Mucosa of gallbladder (tissue), 1 donor: ENCODE measurements around the gene ANKRD26. TPM values are rescaled to one million over a fixed set of nuclear protein-coding genes. Genes with fewer than 3 reads are reported as not detected.
A peak's percentile ranks its signal among the peaks of the same experiment; 100 is the strongest.
"Not testable (repeated sequence)": the region's sequence is repeated elsewhere in the genome, so short reads cannot be mapped to it uniquely, and the experiment has no call there.

ENCODE experiments used
- DNase-seq: peaks from one replicate; pipeline ENCODE4 v3.0.0-alpha.2; 2020; ENCODE audit warnings: low spot score
- total RNA-seq: library from RNA; stranded (reverse); gene quantifications from one replicate; pipeline ENCODE4 v1.2.1, GENCODE V29; 2021
- donor health status: DM: no; HTN: no; CAD: no.

Gene ANKRD26
- total RNA-seq: 7.7 TPM

DNA sequence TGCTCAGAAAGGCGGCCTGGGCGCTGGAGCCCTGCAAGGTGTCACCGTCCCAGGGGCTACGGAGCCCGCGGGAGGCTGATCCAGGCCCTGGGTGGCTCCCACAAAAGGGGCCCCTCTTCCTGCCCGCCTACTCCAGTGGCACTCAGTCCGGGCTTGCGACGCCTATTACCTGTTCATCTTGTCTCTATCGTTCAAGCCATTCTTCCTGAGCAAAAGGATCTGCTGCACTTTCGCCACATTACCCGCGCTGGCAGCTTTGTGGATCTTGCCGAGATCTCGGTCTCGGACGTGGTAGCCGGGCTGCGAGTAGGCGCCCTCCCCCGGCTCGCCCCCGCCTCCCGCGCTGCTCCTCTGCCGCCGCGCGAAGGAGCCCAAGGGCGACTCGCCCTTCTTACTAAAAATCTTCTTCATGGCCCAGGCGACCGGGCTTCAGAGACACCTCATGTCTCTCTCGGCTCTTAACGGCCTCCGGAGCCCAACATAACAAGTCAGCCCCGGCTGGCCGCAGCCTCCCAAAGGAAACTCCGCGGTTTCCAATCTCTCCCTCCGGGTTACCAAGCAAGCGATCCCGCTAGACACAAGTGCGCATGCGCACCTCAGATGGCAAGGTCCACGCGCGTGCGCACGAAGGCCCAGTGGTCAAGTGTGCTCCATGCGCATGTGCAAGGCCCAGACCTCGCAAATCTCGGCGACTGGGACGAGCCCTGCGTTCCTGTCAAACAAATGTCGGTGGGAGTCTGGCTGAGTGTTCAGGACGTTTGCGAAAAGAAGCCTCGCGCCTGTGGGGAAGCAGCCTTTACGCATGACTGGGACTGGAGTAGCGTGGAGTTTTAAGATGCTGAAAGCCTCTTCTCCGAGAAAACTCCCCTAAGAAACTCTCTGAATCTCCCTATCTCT, at the start of gene ANKRD26:
TSS of gene ANKRD26 (minus strand) at position 579 of the 897 bp plus-strand sequence. CDS start at position 411, 168 bp downstream.
- DNase-seq: peak; percentile 99

DNA sequence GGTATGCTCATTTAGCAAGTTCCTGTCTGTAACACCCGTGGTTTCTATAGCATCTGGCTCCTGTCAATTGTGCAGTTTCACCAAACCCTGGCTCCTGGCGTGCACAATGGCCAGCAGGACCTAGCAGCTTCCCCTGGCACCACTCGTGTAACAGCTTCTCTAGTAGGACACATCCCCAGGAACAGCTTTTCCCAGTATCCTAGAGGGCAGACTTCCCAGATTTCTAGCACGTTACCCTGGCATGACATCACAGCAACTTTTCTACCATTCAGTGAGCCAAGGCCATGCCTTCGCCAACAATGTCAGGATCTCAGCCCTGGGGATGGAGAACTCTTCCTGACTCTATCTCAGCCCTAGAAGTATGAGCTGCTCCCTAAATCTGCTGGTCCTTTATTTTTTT, 47.4 kb upstream of the ANKRD26 start:
- no peak for DNase-seq

DNA sequence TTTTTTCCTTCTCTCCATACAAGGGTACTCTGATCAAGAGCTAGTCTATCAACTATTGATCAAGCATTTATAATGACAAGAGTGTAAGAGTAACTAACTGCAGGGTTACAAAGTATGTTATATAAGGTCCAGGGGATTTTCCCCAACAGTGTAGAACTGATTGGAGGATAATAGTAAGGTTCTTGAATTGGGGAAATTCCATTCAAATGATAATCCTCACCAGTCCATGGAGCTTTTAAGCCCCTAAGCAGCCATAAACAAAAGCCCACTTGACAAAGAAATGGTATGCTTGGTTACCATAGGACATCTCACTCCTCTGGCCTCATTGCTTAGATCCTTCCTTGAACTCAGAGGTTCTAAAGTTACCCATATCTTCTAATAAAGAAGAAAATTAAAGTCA, 45.6 kb upstream of the ANKRD26 start:
- no peak for DNase-seq

DNA sequence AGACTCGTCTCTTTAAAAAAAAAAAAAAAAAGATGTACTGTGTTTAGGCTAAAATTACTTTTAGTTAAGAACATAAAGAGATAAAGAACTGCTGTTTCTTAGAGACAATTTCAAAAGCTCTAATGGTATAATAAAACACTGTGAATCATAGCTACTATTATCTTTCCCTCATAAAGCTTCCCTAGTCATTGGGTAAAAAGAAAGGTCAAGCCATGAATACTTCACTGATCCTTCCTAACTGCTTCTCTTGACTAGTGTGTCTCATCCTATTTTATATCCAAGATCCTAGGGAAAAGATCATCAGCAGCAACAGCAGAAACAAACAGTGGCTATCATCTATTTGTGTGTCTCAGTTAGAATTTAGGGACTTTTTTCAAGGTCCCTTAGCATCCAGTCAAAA, 43.4 kb upstream of the ANKRD26 start:
- no peak for DNase-seq

DNA sequence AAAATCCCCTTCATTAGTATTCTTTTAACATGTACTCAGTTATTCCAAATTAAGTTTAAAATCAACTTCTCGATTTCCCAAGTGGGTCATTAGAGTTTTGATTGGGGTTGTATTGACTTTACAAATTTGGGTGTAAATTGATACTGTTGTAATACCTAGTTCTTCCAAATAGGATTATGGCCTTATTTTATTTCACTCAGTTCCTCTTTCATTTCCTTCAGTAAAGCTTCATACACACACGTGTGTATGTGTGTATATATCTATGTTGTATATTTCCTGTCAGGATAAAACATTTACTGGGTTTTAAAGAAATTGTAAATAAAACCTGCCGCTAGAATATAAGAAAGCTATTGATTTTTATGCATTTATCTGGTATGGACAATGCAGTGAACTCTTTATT, 38.0 kb upstream of the ANKRD26 start:
- no peak for DNase-seq

DNA sequence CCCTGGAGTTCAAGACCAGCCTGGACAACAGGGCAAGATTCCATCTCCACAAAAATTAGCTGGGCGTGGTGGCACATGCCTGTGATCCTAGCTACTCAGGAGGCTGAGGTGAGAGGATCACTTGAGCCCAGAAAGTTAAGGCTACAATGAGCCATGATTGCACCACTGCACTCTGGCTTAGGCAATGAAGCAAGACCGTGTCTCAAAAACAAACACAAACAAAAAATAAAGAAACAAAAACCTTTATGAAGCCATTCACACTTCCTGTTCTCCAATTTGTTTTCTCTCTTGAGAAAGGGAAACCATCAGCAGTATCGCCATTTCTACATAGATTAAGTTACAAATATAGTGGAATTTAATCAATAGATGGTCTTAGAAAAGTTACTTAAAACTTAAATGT, 34.1 kb upstream of the ANKRD26 start:
- DNase-seq: no peak

DNA sequence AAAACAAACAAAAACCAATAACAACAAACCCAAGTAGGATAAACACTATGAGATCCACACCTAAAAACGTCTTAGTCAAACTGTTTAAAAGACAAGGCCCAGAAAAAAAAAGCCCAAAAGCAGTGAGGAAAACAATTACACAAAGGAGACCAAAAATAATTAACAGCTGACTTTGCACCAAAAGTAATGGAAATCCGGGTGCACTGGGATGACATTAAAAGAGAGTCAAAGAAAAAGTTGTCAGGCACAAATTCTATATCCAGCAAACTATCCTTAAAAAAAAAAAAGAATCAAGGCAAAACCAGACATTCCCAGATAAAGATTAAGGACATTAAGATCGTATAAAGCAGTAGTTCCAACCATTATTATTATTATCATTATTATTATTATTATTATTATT, 7.9 kb upstream of the ANKRD26 start:
- no peak for DNase-seq

DNA sequence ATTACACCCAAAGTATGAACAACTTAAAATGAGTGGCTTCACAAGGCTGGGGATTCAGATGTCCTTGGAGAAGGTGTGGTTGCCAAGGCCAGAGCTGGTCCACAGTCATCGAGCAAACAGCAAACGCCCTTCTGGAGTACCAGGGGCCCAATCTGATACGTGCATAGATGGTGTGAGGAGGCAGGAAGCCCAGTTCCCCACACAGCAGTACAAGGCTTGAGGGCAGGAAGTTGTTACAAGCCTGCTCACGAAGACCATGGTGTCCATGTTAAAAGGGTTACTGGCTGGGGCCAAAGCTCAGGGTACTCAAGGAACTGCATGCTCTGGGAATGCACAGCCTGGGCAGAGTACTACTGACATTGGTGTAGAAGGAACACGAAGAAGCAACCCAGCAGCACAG, 4.6 kb upstream of the ANKRD26 start:
- no peak for DNase-seq

DNA sequence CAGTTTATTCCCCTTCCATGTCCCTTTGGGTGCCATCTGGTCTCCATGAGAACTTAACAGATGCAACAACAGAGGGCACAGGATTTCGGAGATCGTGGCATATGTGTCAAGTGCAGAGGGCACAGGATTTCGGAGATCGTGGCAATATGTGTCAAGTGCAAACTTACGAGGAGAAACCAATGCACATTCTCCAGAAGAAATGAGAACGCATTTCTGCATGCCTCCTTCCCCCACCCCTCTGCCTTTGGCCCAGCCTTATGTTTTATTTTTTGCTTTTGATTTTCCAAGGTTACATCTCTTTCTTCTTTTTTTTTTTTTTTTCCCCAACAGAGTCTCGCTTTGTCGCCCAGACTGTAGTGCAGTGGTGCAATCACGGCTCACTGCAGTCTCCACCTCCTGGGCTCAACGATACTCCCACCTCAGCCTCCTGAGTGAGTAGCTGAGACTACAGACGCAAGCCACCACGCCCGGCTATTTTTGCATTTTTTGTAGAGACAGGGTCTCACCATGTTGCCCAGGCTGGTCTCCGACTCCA, 586 bp upstream of the ANKRD26 start:
- DNase-seq: no peak

DNA sequence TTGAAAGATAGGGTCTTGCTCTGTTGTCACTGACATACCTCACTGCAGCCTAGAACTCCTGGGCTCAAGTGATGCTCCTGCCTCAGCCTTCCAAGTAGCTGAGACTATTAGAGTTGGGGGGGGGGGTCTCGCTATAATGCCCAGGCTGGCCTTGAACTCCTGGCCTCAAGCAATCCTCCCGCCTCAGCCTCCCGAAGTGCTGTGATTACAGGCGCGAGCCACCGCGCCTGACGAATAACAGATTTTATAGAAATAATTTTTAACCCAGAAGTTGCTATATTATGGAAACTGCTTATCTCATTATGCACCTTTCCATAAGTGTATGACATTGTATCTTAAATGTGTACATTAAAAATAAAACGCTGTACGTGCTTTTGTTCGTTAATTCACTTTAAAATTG, 846 bp downstream of the ANKRD26 start:
- no peak for DNase-seq

DNA sequence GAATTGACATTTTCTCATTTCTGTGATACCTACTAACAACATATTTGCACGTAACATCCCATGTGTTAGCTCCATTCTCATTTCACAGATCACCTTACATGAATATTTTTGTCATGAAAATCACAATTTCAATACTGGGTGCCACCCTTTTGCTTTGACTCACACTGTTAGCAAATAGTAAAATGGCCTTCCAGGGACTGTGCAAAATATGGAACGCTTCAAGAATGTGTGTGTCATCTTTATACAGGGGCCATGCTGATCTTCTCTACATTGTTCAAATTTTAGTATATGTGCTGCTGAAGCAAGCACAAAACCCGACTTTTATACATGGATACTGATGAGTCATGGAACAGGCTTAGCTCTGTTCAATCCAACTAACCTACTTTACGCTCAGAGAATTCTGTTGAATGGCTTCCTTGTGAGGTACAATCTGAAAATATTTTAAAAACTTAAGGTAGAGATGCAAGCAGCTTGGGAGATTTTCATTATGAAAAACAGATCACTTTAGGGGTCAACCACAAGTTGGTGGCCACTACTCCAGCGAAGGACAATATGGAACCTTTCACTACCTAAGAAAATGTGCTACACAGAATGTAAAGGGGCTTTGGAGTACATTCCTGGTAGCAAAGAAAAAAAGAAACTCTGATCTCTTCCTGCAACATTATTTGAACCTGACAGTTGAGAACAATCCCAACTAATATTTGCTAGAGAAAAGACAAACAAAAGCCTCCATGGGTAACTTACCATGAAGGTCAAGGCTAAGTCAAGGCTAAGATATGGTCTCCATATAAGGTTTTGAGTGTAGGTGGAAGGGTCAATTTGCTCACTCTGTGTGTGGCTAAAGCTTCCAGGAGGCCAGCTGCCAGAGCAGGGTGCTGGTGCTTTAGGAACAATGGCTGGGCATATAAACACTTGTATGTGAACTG, 11.9 kb downstream of the ANKRD26 start:
- DNase-seq: no peak

DNA sequence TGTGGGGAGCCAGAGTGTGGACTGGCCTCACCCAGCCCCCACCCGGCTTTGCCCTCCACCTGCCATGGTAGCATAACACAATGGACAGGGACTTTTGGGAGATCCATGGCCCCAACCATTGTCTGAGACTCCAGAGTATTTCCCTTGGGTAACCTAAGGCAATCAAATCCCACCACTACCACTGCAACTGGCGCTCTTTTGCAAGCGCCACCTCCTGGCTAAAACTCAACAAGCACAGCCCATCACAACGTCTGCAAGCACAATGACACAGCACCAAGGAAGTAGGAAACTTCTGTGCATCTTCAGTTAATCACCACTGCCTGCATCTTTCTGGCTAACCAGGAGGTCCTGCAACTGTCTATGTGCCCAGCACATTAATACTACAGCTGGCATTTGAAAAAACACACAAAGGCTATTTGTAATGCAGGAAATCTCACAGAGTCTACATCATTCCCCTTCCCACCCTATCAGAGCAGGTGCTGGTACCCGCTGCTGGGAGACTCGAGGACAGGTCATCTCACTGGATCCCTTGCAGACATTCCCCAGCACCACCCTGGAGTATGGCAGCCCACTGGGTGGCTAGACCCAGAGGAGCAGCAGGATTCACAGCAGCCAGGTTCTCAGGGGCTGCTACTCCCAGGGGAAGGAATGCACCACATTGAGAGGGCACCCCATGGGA, 27.7 kb downstream of the ANKRD26 start:
- no peak for DNase-seq

DNA sequence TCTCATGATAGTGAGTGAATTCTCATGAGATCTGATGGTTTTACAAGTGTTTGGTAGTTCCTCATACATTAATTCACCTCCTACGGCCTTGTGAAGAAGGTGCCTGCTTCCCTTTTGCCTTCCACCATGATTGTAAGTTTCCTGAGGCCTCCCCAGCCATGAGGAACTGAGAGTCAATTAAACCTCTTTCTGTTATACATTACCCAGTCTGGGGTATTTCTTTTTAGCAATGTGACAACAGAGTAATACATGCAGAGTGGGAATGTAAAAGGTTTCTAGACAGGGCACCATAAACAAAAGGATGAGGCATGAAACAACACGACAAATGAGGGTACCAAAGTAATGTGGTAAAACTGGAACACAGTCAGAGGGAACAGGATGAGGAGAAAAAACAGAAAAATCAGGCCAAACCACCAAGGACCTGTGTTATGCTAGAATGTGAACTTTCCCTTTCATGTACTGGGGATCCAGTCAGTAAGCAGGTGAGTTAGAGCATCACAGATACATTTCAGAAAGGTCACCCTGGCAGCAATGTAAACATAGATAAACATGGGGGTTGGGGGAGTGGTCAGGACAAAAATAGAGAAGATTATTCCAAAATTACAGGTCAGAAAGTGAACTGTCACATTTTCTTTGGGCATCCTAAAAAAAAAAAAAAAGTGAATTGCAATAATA, 31.9 kb downstream of the ANKRD26 start:
- DNase-seq: no peak

DNA sequence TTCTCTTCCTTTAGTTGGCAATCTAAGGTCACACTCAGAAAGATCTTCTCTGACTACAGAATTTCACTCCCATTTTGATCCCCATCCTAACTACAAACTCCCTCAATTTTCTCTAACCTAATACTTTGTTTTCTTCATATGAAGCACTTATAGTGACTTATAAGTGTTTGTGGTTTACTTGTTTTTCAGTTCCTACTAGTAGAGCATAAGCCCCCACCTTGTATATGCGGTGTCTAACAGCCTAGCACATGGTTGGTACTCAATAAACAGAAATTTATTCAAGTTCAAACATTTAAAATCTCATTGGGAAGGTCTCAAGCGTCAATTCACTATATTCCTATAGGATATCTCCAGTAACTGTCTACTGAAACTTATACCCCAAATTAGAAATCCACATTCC, 35.2 kb downstream of the ANKRD26 start:
- no peak for DNase-seq

DNA sequence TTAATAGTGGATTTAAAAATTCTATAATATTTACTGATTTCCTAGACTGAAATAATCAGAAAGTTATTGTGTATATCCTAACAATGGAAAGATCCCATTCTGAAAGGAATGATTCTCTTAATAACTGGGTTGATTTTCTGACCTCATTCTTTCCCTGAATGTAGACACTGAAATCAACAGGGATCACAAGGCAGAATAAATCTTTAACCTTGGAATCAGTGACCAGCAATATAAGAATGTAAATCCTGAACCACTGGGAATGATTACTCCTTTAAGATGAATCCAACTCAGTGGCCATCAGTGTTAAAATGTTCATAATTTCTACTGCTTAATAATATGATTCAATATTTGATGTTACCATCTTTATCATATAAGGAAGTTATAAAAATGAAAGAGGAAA, 47.6 kb downstream of the ANKRD26 start:
- DNase-seq: no peak

DNA sequence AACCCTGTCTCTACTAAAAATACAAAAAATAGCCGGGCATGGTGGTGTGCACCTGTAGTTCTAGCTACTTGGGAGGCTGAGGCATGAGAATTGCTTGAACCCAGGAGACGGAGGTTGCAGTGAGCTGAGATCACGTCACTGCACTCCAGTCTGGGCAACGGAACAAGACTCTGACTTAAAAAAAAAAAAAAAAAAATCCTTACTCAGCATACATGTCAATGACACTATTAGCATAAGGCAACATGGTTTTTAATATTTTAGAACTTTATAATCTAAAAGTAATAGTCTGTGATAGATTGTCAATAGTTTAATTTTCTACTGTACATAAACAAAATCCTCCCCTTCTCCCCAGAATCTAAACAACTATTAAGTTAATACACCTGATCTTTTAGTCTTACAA, 55.0 kb downstream of the ANKRD26 start:
- DNase-seq: not testable (repeated sequence)

DNA sequence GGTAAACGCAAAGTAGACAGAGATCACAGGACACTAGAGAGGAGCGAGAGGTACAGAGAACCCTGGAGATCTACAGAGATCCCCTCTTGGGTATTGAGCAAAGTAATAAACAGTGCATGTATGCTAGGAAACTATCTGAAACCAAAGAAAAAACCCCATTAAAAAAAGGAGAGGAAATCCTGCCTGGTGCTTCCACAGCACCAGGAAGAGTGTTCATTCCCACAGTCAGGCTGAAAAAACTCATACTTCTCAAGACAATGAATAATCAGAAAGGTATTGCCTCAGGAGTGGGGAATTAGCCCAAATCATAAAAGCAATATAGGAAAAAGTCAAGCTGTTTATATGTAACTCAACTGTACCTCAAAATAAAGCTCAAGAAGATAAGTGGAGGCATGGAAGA, 59.1 kb downstream of the ANKRD26 start:
- DNase-seq: no peak

DNA sequence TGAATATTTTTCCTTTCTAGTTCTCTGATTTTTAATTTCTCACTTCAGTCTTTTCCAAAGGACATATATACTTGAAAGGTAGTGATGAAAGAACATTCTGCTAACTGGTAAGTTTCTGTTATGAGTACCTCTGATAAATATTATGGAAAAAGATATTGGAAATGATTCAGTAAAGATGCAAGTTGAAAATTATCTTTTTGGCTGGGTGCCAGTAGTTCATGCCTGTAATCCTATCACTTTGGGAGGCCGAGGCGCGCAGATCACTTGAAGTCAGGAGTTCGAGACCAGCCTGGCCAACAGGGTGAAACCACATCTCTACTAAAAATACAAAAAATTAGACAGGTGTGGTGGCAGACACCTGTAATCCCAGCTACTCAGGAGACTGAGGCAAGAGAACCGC, 62.1 kb downstream of the ANKRD26 start:
- no peak for DNase-seq

DNA sequence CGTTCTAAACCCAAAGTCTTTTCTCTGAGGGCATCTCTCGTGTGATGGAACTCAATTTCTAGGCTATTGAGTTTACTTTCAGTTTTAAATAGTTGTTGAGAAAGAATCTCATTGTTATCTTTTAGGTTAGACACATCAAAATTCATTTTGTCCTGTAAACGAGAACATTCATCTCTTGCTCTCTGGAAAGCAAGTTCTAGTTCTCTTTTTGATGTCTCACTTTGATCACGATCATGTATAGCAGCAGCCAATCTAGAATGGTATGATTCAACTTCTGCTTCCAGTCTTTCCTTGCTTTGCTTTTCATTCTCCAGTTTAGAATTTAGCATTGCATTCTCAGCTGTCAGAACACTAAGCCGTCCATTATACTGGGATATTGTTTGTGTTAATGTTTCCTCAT, 65.1 kb downstream of the ANKRD26 start:
- no peak for DNase-seq

DNA sequence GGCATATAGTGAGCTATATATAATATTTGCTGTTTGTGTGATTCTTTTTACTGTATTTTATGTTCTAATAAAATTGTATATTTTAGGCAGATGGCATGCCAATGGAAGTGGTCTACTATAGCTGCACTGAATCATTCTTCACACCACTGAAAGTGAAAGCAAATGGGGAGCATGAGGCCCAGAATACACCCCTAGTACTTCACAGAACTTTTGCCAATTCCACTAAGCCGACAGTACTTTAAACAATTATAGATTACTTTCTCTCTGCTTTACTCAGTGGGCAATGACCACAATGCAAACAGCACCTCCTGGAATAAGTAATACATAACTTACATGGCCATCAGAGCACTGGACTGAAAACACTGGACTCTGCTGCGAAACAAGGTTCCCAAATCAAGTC, 70.2 kb downstream of the ANKRD26 start:
- no peak for DNase-seq

DNA sequence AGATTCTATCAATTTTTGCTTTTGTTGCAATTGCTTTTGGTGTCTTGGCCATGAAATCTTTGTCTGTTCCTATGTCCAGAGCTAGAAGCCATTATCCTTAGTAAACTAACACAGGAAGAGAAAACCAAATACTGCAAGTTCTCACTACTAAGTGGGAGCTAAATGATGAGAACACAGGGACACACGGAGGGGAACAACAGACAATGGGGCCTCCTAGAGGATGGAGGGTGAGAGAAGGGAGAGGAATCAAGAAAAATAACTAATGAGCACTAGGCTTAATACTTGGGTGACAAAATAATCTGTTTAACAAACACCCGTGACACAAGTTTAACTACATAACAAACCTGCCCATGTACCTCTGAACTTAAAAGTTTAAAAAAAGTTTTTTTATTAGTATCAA, 78.2 kb downstream of the ANKRD26 start:
- DNase-seq: no peak
